ENCODE data around the gene TTYH1.

Gene TTYH1

GRCh38 chr19:54393381-54393780 is 21.9 kb upstream of the TTYH1 start:
- no peak for DNase-seq

GRCh38 chr19:54395685-54396084 is 19.6 kb upstream of the TTYH1 start:
- DNase-seq, result no peak

DNA sequence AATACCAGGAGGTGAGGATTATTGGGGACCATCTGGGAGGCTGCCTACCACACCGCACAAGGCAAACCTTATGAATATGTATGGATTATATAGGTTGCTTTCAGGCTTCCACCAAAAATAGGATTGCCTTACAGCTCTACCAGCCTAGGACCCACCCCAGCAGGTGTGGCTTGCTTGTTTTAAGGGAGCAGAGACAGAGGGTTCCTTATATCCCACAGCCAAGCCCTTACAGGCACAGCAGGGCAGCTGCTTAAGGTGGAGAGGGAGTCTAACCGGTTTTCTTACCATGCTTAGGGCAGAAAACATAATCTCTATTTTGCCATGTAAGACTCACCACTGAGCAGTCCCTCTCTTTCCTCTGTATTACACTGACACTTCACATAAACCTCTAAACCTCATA is 16.1 kb upstream of the TTYH1 start:
- DNase-seq, result no peak

DNA sequence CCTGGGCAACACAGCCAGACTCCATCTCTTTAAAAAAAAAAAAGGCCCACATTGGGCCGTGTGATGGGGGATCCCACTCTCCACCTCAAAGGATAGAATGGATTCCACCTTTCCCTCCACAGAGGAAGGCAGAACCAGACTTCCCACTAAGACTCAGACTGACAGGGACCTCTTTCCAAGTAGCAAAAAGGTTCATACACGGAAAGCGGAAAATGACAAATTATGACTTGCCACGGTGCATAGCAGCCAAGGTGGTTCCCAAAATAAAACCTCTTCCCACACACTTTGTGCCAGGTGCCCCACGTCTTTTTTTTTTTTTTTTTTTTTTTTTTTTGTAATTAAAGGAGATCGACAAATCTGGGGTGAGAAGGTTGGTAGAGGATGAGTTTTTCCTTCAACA is 14.4 kb upstream of the TTYH1 start:
- DNase-seq, result no peak

DNA sequence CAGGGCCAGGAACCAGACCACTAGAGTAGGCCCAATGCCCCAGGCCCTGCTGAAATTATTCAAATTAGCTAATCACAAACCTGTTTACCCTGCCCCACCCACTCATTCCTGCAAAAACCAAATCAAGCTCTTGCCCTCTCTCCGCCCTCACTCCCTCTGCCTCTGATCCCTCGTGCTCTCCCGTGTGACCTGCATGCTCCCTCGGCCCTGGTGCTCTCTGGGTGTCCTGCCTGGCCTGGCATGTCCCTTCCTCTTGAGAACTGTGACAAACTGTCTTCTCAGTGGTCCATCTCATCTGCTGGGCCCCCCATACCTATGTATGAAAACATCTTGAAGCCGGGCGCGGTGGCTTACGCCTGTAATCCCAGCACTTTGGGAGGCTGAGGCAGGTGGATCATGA is 12.2 kb upstream of the TTYH1 start:
- DNase-seq, result no peak

DNA sequence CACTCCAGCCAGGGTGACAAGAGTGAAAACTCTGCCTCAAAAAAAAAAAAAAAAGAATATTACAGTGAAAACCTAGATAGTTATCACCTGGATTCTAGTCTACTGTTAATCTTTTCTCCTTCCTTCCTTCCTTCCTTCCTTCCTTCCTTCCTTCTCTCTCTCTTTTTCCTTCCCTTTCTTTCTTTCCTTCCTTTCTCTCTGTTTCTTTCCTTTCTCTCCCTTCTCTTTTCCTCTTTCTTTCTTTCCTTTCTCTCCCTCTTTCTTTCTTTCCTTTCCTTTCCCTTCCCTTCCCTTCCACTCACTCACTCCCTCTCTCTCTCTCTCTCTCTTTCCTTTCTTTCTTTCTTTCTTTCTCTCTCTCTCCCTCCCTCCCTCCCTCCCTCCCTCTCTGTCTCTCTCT is 9.6 kb upstream of the TTYH1 start:
- DNase-seq, result no peak

DNA sequence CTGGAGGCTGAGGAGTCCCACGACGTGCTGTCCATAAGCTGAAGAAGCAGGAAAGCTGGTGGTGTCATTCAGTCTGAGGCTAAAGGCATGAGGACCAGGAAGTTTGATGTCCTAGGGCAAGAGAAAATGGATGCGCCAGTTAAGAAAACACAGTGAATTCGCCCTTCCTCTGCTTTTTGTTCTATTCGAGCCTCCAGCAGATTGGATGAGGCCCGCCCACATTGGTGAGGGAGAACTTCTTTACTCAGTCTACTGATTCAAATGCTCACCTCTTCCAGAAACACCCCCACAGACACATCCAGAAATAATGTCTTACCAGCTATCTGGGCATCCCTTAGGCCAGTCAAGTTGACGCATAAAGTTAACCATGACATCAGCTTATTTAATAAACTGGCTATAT is 7.5 kb upstream of the TTYH1 start:
- DNase-seq, result no peak

GRCh38 chr19:54408456-54409026 is 6.7 kb upstream of the TTYH1 start:
- no peak for DNase-seq

DNA sequence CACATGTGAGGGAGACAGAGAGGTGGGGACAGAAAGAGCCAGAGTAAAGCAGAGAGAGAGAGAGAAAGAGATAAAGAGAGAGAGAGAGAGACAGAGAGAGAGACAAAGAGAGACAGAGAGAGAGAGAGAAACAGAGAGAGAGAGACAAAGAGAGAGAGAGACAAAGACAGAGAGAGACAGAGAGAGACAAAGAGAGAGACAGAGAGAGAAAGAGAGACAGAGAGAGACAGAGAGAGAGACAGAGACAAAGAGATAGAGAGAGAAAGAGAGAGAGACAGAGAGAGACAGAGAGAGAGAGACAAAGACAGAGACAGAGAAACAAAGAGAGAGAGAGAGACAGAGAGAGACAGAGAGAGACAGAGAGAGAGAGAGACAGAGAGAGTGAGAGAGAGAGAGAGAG is 4.2 kb upstream of the TTYH1 start:
- no peak for DNase-seq

DNA sequence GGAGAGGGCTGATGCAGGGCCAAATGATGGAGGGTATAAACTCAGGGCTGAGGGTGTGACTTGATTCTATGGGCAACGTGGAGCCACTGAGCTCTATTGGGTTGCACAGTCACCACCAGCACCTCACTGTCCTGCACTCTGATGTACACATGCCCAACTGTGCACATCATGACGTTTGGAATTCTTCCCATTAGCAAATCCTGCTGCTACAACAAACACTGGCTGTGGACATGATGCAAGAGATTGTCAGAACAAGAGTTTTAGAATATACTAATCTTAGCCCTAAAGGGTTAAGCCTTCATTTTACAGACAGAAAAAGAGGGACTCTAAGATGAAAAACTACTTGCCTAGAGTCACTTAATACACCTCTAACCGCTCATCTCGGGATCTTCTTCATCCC is 2.4 kb upstream of the TTYH1 start:
- DNase-seq, result no peak

GRCh38 chr19:54414156-54414555 is 1.1 kb upstream of the TTYH1 start:
- no peak for DNase-seq

- DNase-seq, result no peak
Measured at GRCh38 chr19:54415901-54416673, 823 bp downstream of the TTYH1 start.

- DNase-seq, result no peak
Measured at GRCh38 chr19:54416695-54417491, 1.6 kb downstream of the TTYH1 start.

- no peak for DNase-seq
Measured at GRCh38 chr19:54418030-54418929, 3.0 kb downstream of the TTYH1 start.

GRCh38 chr19:54418930-54419800 is 3.9 kb downstream of the TTYH1 start:
- no peak for DNase-seq

DNA sequence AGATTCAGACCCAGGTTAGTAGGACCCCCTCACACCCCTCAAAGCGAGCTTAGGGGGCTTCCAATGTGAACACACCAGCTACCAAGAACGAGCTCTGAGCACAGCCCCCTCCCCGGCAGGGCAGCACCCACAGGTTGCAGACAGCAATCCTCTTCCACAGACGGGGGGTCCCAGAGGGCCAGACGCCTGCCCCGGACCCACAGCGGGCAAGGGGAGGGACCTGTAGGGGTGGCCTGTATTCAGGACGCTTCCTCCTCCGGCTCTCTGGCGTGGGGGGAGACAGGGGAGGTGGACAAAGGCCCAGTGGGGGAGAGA is 4.8 kb downstream of the TTYH1 start:
- no peak for DNase-seq

GRCh38 chr19:54420383-54421168 is 5.3 kb downstream of the TTYH1 start:
- DNase-seq, result no peak

- no peak for DNase-seq
Measured at GRCh38 chr19:54421169-54421516, 5.9 kb downstream of the TTYH1 start.

DNA sequence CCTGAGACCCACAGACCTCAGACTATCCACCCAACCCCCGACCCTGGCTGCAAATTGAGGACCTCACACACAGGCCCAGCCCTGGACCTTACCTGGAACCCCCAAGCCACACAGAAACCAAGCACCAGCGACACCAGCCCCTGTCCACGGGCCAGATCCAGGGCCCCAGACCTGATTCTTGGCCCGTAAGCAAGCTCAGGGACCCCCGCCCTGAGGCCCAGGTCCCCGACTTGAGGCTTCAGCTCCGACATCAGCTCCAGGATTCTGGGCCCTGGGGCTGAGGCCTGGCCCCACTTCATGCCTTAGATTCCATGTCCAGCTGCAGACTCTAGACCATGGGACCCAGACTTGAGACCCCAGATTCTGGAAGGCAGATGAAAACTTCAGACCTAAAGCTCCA is 6.3 kb downstream of the TTYH1 start:
- DNase-seq, result no peak

DNA sequence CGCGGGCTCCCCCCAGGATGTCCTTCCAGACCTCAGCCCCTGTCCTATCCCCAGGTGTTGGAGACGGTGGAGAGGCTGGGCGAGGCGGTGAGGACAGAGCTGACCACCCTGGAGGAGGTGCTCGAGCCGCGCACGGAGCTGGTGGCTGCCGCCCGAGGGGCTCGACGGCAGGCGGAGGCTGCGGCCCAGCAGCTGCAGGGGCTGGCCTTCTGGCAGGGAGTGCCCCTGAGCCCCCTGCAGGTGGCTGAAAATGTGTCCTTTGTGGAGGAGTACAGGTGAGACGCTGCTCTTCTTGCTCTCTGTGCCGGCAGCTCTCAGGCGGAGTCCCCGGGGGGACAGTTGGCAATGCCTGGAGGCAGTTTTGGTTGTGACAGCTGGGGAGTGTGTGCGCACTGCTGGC is 6.9 kb downstream of the TTYH1 start:
- DNase-seq, result no peak

DNA sequence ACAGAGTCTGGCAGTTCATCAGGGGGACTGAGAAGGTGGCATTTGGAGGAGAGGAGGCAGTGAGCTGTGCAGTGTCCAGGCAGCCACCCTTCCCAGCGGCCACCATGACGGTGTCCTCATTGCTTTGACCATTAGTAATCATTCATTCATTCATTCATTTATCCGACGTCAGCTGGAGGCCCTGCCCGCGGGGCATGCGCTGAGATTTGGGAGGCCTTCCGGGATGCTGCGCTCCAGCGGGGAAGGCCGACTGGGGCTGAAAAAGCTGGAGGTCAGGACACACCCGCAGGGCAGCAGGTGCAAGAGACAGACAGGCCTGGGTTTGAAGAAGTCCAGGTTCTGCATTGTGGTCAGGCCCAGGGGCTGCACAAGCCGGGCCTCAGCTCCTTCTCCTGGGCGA is 8.9 kb downstream of the TTYH1 start:
- no peak for DNase-seq
